CD4-positive, alpha-beta T cell treated with Interleukin-12 subunit alpha and Interleukin-12 subunit beta, for 1 hour (primary cell): ENCODE results near the gene MVD.
"Not testable (repeated sequence)": the region's sequence is repeated elsewhere in the genome, so short reads cannot be mapped to it uniquely, and the experiment has no call there.

ENCODE experiments used
- DNase-seq: peaks from one replicate; pipeline ENCODE4 v3.0.0-alpha.2; 2020

Gene MVD

DNA sequence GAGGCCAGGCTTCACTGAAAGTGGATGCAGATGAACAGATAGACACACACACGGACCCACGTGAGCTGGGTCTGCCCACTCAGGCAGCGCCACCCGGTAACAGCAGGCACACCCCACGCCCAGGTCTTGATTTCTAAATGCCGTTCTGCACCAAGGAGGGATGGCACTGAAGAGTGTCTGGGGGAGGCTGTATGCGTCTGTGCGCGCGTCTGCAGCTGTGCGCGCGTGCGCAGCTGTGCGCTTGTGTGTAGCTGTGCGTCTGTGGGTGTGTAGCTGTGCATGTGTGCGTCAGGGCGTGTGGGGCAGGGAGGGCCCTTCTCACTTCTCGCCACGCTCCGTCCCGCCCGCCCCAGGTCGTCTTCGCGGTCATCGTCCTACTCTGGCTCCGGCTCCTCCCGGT lies 40.0 kb downstream of the MVD start:
- no peak for DNase-seq

DNA sequence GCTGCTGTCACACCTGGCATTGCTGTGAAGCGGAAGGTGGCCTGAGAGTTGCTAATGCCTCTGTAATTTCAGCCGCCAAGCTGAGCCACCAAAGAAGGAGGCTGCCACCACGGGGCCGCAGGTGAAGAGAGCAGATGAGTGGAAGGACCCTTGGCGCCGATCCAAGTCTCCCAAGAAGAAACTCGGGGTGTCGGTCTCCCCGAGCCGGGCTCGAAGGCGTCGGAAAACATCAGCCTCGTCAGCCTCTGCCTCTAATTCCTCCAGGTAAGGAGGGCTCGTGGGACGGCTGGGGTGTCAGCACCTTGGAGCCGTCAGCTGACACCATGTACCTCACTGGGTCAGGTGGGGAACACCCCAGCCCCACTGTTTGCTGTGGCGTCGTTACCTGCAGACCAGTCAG lies 40.8 kb downstream of the MVD start:
- DNase-seq, result no peak

DNA sequence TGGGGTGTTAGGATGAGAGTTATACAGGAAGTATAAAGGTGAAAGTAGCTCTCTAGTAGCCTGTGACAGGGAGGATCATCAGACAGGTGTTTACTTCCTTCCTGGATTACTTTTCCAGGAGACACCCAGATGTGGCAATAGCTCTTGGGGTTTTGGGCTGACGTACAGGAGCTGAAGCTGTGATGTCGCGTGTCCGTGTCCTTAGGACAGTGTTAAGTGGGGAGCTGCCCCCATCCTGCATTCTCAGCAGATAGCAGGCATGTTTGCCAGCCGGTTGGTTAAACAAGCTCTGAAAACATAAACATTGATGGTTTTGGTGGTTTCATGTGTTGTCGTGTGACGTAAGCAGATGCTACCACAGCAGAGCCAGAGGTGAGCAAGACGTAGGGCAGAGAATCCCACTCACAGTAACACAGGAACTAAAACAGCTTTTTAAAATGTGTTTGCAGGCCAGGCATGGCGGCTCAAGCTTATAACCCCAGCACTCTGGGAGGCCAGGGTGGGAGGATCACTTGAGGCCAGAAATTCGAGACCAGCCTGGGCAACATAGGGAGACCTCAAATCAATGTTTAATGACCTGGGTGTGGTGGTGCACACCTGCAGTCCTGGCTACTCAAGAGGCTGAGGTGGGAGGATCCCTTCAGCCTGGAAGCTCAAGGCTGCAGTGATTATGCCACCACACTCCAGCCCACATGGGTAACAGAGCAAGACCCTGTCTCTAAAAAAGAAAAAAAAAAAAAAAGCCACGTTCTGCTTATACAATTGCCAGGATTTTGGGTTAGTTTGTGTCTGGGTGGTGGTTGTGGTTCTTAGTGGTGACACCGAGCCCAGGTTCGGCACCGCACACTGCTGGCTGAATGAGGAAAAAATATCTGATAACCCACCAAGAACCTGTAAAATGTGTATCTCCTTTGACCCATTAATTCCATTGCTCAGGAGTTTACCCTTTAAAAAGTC lies 42.8 kb downstream of the MVD start:
- DNase-seq, result peak; percentile 84

DNA sequence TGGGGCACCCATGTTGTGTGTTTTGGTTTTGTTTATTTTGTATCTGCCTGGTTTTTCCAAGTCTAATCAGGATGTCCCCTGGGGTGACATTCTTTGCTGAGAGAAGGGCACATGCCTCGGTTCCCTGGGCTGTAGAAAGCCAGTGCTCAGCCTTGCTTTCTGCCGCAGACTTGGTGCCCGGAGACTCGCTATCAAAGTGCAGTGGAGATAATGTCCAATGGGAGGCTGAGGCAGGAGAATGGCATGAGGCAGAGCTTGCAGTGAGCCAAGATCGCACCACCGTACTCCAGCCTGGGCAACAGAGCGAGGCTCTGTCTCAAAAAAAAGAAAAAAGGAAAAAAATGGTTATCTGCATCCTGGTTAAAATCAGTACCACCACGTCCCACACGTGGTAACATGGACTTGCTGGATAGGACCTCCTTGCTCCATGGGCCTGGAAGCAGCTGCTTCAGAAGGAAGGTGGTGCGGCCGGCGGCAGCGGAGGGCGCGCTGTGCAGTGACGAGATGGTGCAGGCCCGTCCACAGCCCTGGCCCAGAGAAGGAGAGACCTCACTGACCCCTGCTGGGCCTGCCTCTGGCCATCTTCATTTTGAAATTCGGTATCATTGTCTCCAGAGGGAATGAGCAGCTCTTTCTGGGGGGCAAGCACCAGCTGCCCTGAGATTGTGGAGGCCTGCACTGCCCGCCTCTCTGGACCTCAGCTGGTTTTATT lies 43.8 kb downstream of the MVD start:
- DNase-seq, result no peak

DNA sequence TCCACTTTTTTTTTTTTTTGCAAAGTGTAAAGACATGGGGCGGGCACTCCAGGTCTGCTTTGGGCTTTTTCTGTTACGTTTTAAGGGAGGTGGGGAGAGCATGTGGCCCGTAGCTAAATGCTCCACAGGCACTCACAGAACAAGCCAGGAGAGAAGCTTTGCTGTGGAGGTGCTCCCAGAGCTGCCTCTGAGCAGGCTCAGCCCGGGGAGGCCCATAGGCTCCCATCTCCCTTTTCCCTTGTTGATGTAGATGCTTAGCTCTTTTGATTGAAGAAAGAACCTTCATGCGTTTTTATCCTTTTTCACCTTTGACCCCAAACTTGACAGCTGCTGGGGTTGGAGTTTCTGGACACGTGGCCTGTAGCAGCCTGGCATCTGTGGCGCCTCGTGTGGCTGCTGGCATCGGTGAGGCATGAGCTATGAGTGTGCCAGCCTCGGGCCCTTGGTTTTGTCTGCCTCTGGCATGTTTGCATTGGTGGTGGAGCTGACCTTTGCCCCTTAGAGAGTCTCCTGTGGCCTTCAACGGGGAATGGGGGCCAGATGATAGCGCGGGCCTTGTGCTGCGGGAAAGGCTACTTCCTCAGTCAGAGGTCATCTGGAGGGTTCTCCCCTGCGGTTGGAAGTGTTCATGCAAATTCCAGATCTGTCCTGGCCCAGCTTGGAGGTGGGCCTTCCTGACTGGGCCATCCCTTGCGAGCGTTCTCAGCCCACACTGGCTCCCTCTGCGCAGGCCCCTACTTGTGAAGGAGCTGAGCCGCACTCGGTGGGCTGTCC lies 44.5 kb downstream of the MVD start:
- no peak for DNase-seq

DNA sequence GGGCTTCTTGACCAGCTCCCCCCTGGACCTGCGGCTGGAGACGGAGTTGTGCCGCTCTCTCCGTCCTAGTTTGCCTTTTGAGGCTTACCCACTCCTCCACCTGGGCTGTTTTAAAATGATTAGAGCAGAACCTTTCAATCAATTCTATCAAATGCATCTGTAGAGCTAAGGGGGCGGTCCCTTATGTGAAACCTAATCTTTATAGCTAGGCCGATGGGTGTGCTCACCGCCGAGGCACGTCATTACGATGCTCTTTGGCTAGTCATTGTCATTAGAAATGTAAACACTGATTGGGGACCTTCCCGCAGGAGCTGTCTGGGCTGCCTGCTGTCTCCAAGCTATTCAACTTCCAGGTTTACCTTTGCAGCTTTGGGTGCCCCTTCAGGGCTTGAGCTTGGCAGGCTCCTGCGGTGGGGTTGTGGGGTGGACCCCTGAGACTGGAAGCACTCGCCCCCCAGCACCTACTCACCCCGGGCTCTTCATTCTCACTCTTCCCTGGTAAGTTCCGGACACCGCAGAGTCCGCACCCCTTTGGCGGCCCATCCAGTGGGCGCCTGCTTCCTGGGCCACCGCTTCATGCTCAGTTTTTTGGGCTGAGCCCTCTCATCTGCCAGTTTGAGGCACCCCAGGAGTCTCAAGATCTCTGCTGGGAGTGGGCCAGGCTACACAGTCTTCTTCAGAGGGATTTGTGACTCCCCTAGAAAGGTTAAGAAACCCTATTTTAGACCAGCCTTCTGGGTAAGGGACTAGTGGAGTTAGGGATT lies 45.4 kb downstream of the MVD start:
- DNase-seq, result no peak

DNA sequence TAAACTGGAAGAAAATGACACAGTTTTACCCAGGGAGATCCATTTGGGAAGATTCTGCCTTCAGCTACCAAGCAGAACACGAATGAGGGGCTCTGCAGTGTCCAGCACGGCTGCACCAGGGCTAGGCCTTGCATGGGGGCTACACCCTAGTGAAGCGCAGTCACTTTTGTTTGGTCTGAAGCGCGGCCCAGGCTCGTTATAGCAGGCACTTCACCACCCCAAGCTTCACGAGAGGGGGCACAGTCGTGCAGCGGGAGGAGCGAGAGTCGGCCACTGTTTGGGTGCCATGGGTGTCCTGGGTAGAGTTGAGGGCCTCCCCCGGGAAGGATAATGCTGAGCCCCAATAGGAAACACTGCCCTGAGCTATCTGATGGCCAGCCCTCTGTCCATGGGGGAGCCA lies 46.2 kb downstream of the MVD start:
- DNase-seq, result no peak

DNA sequence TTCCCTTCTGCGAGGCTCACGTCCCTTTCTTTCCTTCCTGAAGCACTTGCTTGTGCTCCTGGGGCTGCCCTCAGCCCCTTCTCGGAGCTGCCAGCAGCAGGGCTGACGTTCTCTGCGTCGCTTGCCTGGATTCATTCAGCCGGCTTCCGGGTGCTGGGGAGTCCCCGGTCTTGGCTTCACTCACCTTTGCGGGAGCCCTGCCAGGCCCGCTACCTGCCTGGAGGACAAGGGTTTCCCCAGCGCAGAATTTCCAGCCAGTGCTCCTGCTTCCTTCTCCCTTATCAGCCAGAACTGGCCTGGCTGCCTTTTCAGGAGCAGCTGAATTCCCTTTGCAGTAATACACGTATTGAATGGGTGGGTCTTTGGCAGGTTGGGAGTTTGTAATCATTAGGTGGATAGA lies 46.6 kb downstream of the MVD start:
- no peak for DNase-seq

DNA sequence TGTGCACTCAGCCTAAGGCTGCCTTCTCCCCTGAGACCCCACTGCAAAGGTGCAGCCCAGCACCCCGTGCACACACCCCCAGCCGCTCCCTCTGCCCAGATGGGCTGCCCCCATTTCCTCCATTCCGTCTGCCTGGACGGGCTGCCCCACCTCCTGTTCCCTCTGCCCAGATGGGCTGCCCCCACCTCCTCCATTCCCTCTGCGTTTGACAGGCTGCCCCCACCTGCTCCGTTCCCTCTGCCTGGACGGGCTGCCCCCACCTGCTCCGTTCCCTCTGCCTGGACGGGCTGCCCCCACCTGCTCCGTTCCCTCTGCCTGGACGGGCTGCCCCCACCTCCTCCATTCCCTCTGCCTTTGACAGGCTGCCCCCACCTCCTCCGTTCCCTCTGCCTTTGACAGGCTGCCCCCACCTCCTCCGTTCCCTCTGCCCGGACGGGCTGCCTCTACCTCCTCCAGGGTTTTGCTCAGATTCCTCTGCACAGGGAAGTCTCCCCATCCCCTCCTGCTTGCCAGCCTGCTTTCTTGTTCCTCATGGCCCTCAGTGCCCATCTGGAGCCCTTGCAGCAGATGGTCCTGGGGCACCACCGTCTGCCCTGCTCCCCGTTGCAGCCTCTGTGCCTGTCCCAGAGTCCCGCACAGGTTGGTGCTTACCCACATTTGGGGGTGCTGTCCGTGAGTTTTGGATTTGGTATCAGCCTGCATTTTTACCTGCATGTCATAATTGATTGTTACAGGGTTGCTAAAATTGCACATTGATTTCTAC lies 47.9 kb downstream of the MVD start:
- no peak for DNase-seq

DNA sequence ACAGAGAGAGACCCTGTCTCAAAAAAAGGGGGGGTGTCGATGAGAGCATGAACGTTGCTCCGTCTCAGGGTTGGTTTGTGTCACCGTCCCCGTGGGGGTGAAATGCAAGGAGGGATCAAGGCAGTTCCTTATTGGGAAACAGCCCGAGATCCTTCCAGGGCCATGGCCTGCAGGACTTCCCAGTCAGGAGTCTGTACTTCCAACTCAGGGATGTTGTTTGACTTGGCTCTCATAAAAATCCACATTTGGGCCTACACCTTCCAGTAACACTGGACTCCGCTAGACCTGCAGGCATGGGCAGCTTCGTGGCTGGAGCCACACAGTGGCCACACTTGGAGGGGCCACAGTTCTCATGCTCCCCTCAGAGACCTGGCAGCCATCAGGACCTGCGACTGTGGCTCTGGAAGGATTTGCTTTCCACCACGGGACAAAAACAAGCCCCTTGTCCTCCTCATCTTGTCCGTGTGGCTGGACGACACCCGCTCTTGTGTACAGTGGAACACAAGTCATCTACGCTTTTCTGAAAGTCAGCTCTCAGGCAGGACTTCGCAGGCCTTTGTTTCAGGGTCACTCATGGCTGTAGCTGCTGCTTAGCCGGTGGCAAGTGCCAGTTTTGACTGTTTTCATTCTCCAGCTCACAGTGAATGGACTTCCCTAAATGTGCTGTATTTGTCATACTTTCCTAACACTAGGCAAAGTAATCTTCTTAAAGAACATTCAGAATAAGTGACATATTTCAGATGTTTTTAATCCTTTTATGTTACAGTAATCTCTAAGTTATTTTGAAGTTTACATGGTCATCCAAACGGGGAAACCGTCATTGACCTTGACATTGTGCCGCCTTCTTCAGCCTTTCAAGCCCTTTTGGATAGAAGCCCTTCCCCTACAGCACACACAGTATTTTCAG lies 48.7 kb downstream of the MVD start:
- no peak for DNase-seq

DNA sequence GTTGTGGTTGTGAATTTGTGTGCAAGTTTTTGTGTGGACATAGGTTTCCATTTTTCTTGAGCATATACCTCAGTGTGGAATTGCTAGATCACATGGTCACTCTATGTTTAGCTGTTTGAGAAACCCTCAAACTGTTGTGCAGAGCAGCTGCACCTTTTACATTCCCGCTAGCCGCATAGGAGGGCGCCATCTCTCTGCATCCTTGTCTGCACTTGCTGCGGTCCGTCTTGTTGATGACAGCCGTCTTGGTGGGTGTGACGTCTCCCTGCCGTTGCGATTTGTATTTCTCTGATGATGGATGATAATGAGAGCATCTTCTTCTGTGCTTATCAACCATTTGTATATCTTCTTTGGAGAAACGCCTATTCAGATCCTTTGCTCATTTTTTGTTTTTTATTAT lies 49.6 kb downstream of the MVD start:
- DNase-seq, result no peak

DNA sequence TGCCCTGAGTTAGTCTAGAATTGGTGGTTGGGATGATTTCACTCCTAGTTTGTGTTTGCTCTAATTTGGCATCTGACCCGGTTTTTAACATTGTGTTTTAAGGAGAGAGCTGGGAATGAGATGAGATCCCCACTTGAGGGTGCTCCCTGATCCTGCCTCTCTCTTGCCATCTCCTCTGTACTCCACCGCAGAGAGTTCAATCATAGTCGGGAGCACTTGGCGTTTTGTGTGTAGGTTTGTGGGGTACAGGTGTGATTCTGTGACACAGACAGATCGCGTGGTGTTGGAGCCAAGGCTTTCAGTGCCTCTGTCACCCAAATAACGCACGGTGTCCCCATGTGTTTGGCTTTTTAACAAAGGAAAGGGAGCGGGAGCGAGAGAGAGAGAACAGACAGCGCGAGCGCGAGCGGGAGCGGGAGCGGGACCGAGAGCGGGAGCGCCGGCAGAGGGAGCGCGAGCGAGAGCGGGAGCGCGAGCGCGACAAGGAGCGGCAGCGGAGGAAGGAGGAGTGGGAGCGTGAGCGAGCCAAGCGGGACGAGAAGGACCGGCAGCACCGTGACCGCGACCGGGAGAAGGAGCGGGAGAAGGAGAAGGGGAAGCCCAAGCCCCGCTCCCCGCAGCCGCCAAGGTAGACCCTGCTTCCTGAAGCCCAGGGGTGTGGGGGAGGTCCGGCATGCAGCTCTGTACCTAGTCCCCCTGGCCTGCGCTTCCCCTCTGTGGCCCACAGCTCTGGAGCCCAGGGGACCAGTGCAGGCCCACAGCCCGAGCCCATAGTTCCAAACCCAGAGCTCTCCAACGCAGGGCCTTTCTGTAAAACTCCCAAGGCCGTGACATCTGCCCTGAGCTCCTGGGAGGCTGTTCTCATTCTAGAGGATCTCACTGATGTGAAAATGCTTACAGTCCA lies 51.7 kb downstream of the MVD start:
- DNase-seq, result no peak

DNA sequence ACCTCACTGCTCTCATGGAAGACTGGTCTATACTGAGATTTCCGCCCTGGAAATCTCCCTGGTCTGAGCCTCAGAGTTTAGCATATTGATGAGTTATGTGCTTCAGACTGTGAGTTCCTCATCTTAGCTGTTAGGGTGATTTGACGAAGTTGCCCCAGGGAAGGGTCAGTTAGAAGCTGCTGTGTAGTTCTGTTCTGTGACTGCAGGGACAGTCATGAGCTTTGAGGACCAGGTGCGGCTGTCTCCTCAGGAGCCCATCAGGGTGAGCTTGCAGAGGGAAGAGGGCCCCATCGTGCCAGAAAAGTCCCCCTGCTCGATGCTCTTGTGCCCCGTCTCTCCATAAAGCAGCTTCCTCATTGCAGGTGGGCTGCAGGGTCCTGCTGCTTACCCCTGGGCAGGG lies 52.8 kb downstream of the MVD start:
- no peak for DNase-seq

DNA sequence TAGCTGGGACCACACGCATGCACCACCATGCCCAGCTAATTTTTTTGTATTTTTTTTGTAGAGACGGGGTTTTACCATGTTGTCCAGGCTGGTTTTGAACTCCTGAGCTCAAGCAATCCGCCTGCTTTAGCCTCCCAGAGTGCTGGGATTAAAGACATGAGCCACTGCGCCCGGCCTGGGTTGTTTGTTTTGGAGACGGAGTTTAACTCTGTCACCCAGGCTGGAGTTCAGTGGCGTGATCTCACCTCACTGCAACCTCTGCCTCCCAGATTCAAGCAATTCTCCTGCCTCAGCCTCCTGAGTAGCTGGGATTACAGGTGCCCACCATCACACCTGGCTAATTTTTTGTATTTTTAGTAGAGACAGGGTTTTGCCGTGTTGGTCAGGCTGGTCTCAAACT lies 53.5 kb downstream of the MVD start:
- not testable (repeated sequence) for DNase-seq

DNA sequence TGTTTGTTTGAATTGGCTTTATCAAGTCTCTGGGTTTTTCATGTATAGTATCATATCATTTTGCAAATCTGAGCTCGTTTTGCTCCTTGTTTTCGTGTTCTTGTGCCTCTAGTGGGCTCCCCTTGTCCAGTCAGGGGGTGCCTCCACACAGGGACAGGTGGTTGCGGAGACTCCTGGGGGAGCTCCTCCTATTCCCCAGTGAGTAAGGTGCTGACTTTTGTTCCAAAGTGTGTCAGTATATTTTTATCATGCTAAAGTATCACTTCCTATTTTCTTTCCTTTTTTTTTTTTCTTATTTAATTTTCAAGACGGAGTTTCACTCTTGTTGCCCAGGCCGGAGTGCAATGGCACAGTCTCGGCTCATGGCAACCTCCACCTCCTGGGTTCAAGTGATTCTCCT lies 54.8 kb downstream of the MVD start:
- no peak for DNase-seq

DNA sequence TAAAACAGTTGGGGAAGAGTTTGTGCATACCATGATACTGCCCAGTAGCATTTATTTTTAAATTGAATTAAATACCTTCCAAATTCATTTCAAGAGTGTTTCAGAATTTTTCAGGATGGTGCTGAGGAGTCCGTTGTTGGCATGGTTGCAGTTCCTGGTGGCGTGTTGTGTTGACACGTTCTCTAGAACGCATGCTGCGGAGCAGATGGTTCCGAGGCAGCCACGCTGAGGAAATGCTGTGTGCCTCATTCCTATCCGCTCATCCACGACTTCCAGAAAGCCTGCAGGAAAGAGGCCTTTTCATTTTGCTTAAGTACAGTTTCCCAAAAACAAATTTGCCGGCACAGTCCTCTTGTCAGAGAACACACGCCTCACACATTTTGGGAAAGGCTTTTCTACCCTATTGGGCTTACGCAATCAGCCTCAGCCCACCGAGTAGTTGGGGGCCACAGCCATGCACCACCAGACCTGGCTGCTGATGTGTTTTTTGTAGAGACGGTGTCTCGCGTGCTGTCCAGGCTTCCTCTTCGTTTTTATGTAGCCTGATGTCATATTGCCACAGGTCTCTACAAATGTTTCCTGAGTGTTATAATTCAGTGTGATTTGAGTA lies 56.6 kb downstream of the MVD start:
- no peak for DNase-seq

DNA sequence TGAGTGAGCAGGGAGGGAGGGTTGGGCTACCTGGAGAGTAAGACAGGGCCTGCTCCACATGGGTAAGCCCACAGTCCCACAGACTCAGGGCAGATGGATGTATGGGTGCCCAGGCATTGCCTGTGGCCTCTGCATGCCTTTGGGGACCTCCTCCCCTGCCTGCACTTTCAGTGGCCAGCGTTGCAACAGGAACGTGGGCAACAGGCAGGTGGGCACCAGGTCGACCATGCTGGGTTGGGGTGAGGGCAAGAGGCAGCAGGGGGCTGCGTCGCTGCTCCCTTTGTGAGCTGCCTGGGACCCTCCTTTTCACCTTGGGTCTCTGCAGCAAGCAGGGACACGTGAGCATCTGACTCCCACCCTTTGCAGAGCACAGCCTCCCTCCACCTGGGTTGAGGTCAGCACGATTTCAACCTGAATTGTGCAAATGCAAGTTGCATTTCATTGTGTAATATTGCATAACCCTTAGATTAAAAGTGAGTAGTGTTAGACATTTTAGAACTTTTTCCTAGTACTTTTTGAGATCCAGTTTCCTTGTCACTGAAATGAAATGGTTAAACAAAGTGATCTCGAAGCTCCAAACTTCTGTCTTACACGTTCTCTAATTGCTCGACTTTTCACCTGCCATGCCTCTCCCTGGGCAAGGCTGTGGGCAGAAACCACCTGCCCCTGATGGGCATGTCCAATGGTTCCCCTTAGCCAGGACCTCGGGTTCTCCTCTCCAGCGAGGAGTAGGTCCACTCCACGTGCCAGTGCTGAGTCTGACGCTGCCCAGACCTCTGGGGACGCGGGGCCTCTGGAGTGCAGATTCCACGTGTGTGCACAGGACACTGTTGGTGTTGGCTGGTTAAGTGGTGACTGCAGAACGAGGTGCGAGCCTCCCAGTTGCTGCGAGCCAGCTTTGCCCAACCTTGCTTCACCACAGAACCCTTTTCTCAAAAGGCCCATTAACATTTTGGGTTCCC lies 57.4 kb downstream of the MVD start:
- DNase-seq, result no peak

DNA sequence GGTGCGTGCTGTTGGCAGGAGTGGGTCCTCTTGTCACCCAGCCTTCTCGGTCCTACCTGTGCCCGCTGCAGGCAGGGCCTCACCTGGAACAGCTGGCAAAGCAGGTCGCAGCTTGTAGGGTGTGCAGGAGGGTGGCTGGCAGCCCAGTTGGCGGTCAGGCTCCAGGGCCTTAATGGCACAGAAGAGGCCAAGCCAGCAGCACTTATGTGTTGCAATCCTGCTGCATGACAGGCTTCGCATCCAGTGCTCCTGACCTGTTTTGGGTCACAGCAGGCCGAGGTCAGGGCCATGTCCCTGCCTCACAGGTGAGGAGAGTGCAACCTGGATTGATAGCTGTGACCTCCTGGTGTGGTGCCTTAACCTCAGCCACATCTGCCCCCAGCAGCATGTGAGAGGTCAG lies 60.8 kb downstream of the MVD start:
- DNase-seq, result no peak
